Astrocyte (in vitro differentiated cells and primary cell): Measurements from ENCODE around the gene IFRD2. TPM values are rescaled to one million over a fixed set of nuclear protein-coding genes. Genes with fewer than 3 reads are reported as not detected.
A peak's percentile ranks its signal among the peaks of the same experiment; 100 is the strongest.

Source experiments
- DNase-seq: peaks from one replicate; pipeline ENCODE4 v3.0.0-alpha.2; 2010; ENCODE audit warnings: low read depth
- FAIRE-seq: peaks from 2 replicates; lab custom pipeline; 2011; peaks lifted over from hg19 to GRCh38; lab: Jason Lieb, UNC
- H2AFZ ChIP-seq: 2 replicates; pipeline ENCODE4 v1.6.0; 2012; ENCODE audit warnings: low read depth, low read length, inconsistent platforms
- H3K27ac ChIP-seq: 2 replicates; pipeline ENCODE4 v1.5.1; 2011; ENCODE audit warnings: low read depth, low read length, inconsistent platforms
- H3K27me3 ChIP-seq: 2 replicates; pipeline ENCODE4 v1.6.0; 2011; ENCODE audit warnings: low read length, inconsistent platforms; ENCODE audit not compliant: insufficient read depth
- H3K36me3 ChIP-seq: 2 replicates; pipeline ENCODE4 v1.5.1; 2011; ENCODE audit warnings: low read length, inconsistent platforms; ENCODE audit not compliant: insufficient read depth
- H3K4me1 ChIP-seq: 2 replicates; pipeline ENCODE4 v1.5.1; 2011; ENCODE audit warnings: low read length, inconsistent platforms; ENCODE audit not compliant: insufficient read depth
- H3K4me2 ChIP-seq: 2 replicates; pipeline ENCODE4 v1.6.0; 2012; ENCODE audit warnings: low read length, inconsistent platforms
- H3K4me3 ChIP-seq: 2 replicates; pipeline ENCODE4 v1.5.1; 2011; ENCODE audit warnings: low read depth, mild to moderate bottlenecking, low read length, inconsistent platforms; ENCODE audit not compliant: insufficient read depth
- H3K79me2 ChIP-seq: 2 replicates; pipeline ENCODE4 v1.6.0; 2012; ENCODE audit warnings: mild to moderate bottlenecking, low read length, inconsistent platforms; ENCODE audit not compliant: insufficient read depth
- H3K9ac ChIP-seq: 2 replicates; pipeline ENCODE4 v1.6.0; 2012; ENCODE audit warnings: mild to moderate bottlenecking, low read length, inconsistent platforms
- H3K9me3 ChIP-seq: 2 replicates; pipeline ENCODE4 v1.5.1; 2012; ENCODE audit warnings: low read depth, mild to moderate bottlenecking, low read length, inconsistent platforms; ENCODE audit not compliant: insufficient read depth
- H4K20me1 ChIP-seq: 2 replicates; pipeline ENCODE4 v1.6.0; 2012; ENCODE audit warnings: low read length, inconsistent platforms; ENCODE audit not compliant: insufficient read depth
- H3K27ac Mint-ChIP-seq: one replicate; pipeline ENCODE4 v1.8.0; 2021; ENCODE audit warnings: mild to moderate bottlenecking, mixed read lengths; ENCODE audit not compliant: unreplicated experiment
- H3K27me3 Mint-ChIP-seq: one replicate; pipeline ENCODE4 v1.8.0; 2021; ENCODE audit warnings: low read depth, mixed read lengths; ENCODE audit not compliant: unreplicated experiment
- H3K36me3 Mint-ChIP-seq: one replicate; pipeline ENCODE4 v1.8.0; 2021; ENCODE audit warnings: low read depth, mixed read lengths; ENCODE audit not compliant: unreplicated experiment
- H3K4me1 Mint-ChIP-seq: one replicate; pipeline ENCODE4 v1.8.0; 2021; ENCODE audit warnings: low read depth, mixed read lengths; ENCODE audit not compliant: unreplicated experiment
- H3K4me3 Mint-ChIP-seq: one replicate; pipeline ENCODE4 v1.8.0; 2021; ENCODE audit warnings: mild to moderate bottlenecking, moderate library complexity, mixed read lengths; ENCODE audit not compliant: unreplicated experiment
- H3K9me3 Mint-ChIP-seq: one replicate; pipeline ENCODE4 v1.8.0; 2021; ENCODE audit warnings: mild to moderate bottlenecking, mixed read lengths; ENCODE audit not compliant: unreplicated experiment
- EZH2 ChIP-seq: IDR thresholded peaks from 2 replicates; pipeline ENCODE4 v1.6.1; 2012; ENCODE audit warnings: mild to moderate bottlenecking, low read length, inconsistent platforms; ENCODE audit not compliant: insufficient read depth
- total RNA-seq: library from RNA; stranded (reverse); gene quantifications from 2 replicates; pipeline ENCODE4 v1.2.1, GENCODE V29; 2021
- TF ChIP-seq, protein P1 (sequence below): IDR thresholded peaks from 2 replicates; pipeline ENCODE4 v1.5.1; 2011; ENCODE audit warnings: low read depth, mild to moderate bottlenecking, inconsistent platforms, low read length, moderate library complexity; ENCODE audit not compliant: insufficient read depth

IFRD2 gene
- total RNA-seq, 1 donor from 2014 or later: 66.8 TPM

DNA sequence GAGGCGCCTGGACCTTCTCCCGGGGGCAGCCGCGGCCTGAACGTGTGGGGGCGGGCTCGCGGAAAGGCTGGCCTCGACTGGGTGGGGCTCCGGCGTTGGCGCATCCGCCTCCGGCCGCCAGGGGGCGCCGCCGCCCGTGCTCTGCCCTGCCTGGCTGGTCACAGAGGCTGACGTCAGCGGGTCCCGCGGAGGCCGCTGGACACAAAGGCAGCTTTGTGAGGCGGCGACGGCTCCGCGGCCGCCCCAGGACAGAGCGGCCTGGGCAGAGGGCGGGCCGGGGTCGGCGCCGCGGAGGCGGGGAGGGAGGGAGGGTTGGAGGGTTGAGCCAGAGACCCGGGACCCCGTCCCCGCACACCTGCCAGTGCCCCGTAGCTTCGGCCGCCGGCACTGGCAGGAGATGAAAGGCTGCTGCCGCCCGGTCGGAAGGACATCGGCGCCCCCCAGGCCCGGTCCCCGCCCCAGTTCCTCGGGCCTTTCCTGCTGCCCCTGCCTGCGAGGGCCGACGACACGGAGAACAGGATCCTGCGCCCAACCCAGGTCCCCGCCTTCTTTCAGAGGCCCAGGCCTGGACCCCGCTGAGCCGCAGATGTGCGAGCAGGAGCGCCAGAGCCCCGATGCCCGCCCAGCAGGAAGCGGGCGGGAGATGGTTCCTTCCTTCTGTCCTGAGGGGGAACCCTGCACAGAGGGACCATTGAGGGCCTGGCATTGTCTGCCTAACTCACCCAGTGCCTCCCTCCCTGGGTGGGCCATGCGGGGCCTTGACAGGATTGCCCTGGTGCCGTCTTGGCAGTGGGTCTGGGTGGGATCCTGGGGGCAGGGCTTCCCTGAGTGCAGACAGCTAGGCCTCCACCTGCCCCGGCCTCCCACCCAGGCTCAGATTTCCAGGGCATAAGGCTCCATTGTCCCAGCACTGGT lies 31.9 kb downstream of the IFRD2 start:
- H3K4me3 Mint-ChIP-seq: no peak overlapping the region
- peak; percentile 67 for DNase-seq

DNA sequence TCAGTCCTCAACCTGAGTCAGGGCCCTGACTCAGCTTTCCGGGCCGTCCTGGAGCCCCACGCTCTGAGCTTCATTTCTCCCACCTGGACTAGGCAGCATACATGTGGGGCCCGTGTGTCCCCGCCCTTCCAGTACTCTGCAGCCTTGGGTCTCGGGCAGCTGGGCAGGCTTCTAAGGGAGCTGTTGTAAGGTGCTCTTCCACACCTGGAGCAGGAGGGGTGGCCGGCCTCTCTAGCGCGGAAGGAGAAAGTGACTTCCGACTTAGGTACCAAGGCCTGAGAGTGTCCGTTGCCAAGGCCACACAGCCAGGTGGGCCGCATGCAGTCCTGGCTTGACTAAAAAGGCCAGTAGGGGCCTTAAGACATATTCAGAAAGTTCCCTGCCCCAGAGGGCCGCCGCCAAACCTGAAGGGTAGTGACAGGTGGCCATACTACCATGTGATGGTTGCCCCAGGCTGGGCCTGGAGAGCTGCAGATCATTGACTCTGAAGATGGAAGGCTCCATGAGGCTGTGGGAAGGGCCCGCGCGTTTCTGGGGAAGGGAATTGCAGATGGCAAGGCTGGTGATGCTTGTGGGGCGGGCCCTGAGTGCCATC lies 32.7 kb downstream of the IFRD2 start:
- no peak for DNase-seq
- Histone ChIP-seq H3K9ac (peak overlapping the region; percentile 64), H3K36me3 (peaks cover 20% of the 10 kb centered on the region), H4K20me1 (peaks cover 26% of the 10 kb centered on the region), H3K27me3 (no peaks in the 10 kb centered on the region), H3K4me1 (peaks cover 34% of the 10 kb centered on the region), H3K79me2 (peaks cover 24% of the 10 kb centered on the region), H3K27ac (peak overlapping the region; percentile 31), H3K4me3 (no peak overlapping the region), H3K4me2 (peak overlapping the region; percentile 82), H2AFZ (no peak overlapping the region), H3K9me3 (no peaks in the 10 kb centered on the region)
- no peaks in the 10 kb centered on the region for H3K27me3 Mint-ChIP-seq
- no peak for TF ChIP-seq EZH2
- TF ChIP-seq, protein P1, sequence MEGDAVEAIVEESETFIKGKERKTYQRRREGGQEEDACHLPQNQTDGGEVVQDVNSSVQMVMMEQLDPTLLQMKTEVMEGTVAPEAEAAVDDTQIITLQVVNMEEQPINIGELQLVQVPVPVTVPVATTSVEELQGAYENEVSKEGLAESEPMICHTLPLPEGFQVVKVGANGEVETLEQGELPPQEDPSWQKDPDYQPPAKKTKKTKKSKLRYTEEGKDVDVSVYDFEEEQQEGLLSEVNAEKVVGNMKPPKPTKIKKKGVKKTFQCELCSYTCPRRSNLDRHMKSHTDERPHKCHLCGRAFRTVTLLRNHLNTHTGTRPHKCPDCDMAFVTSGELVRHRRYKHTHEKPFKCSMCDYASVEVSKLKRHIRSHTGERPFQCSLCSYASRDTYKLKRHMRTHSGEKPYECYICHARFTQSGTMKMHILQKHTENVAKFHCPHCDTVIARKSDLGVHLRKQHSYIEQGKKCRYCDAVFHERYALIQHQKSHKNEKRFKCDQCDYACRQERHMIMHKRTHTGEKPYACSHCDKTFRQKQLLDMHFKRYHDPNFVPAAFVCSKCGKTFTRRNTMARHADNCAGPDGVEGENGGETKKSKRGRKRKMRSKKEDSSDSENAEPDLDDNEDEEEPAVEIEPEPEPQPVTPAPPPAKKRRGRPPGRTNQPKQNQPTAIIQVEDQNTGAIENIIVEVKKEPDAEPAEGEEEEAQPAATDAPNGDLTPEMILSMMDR: no peak
- no peaks in the 10 kb centered on the region for H3K9me3 Mint-ChIP-seq
- H3K4me3 Mint-ChIP-seq: peak overlapping the region; percentile 64
- peaks cover 9% of the 10 kb centered on the region for H3K36me3 Mint-ChIP-seq
- H3K27ac Mint-ChIP-seq: peak overlapping the region; percentile 87
- FAIRE-seq: no peak
- H3K4me1 Mint-ChIP-seq: peaks cover 17% of the 10 kb centered on the region

More for the DNA sequence above, 31.9 kb downstream of the IFRD2 start:
- peaks cover 9% of the 10 kb centered on the region for H3K36me3 Mint-ChIP-seq
- TF ChIP-seq, protein P1: peak; percentile 68
- TF ChIP-seq EZH2: no peak
- no peak for FAIRE-seq
- Histone ChIP-seq H3K9ac (peak overlapping the region; percentile 92), H3K79me2 (peaks cover 17% of the 10 kb centered on the region), H3K9me3 (no peaks in the 10 kb centered on the region), H3K4me1 (peaks cover 32% of the 10 kb centered on the region), H2AFZ (peak overlapping the region; percentile 43), H3K4me2 (peak overlapping the region; percentile 82), H3K27ac (peak overlapping the region; percentile 93), H3K4me3 (peak overlapping the region; percentile 55), H3K36me3 (peaks cover 20% of the 10 kb centered on the region), H3K27me3 (no peaks in the 10 kb centered on the region), H4K20me1 (peaks cover 19% of the 10 kb centered on the region)
- no peaks in the 10 kb centered on the region for H3K27me3 Mint-ChIP-seq
- H3K9me3 Mint-ChIP-seq: no peaks in the 10 kb centered on the region
- peak overlapping the region; percentile 87 for H3K27ac Mint-ChIP-seq
- H3K4me1 Mint-ChIP-seq: peaks cover 21% of the 10 kb centered on the region
